ENCODE measurements around the gene HCAR1.
"Not testable (repeated sequence)": the region's sequence is repeated elsewhere in the genome, so short reads cannot be mapped to it uniquely, and the experiment has no call there.

Gene HCAR1

DNA sequence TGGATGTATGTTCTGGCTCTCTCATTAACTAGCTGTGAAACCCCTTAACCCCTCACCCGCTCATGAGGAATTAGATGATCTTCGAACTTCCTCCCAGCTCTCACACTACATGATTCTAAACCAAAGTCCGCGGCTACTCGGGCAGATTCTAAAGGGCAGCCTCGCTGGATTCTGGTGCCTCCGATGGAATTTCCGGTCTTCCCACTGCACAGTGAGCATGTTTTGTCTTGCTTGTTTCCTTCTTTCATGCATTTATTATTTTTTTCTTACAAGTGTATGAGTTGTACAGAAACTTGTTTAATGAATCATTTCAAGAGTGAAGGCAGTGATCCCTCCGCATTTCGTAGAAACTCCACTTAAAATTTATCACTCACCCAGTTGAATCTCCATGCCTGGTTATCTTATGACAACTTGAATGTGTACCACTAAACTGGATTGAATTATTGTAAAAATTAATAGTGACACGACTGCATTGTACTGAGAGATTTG lies 9.5 kb downstream of the HCAR1 start:
- DNase-seq (ENCODE audit: low read depth), result no peak

DNA sequence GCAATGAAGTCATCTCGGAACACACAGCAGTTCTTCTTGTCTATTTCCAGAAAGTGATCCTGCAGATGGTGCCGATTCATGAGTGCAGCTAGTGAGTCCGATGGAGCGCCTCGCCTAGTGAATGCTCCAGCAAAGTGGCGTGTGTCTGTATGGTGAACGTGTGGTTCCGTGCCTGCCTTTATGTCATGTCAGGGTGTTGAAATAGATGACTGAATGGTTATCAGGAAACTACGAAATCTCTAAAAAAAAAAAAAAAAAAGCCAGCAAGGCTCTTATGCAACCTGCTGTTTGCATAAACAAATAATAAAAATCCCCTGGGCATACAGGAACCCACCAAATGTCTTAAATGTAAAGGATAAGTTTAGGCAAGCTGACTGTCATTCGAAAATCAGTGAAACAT lies 14.0 kb downstream of the HCAR1 start, which contains the start of gene HCAR3:
Gene HCAR3, minus strand, starts transcription at position 154 of the 400 bp plus-strand sequence. Its CDS starts 74 bp downstream, at position 80.
- not testable (repeated sequence) for DNase-seq (ENCODE audit: low read depth)

DNA sequence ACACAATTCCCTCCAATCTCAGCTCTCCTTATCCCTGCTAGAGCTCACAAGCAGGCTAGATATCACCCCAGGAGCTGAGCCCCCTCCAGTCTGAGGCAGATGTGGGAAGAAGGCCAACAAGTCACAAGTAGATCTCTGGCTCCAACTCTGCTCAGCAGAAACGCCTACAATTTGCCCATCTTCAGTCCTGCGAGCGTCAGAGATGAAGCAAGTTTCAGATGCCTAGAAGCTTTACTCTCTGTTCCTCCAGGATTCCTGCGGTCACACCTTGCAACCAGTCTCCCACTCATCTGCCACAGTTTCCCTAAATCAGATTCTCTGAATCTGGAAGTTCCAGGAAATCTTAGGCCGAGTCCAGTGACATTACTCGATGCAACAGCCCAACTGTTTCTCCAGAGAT lies 15.4 kb downstream of the HCAR1 start:
- DNase-seq (ENCODE audit: low read depth), result not testable (repeated sequence)

DNA sequence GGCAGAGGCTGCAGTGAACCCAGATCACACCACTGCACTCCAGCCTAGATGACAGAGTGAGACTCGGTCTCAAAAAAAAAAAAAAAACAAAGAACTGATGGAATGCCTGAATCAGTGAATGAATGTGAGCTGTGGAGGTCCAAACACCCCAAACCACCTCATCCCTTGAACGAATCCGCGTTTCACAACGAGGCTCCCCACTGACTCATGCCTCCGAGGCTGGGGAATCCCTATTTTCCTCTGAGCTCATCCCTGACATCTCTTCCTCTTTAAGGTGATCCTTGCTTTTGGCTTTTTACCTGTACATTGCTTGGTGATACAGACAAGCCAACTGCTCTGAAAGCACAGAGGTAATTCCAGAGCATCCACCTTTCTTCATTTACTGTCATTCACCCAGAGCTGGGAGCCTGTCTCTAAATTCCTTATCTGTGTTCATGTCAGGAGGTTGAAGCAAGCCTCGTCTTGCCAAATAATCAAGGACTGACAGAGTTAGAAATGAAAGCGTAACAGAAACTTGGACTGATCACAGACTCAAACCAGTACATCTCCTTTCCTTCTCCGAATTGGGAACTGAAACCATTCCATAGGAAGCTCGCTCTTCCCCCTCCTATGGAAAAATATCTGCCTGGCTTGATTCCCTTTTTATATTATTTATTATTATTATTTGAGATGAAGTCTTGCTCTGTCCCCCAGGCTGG lies 17.0 kb downstream of the HCAR1 start:
- not testable (repeated sequence) for DNase-seq (ENCODE audit: low read depth)

DNA sequence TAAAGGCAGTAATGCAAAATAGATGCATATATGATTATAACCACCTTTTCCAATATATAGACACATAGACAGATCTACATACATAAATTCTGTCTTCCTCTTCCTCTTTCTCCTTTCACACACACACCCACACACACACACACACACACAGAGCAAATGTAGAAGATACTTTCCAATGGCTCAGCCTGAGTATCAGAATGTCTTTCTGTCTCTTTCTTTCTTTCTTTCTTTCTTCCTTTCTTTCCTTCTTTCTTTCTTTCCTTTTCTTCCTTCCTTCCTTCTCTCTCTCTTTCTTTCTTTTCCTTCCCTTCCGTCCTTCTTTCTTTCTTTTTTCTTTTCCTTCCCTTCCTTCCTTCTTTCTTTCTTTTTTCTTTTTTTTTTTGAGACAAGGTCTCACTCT lies 19.4 kb downstream of the HCAR1 start:
- not testable (repeated sequence) for DNase-seq (ENCODE audit: low read depth)

DNA sequence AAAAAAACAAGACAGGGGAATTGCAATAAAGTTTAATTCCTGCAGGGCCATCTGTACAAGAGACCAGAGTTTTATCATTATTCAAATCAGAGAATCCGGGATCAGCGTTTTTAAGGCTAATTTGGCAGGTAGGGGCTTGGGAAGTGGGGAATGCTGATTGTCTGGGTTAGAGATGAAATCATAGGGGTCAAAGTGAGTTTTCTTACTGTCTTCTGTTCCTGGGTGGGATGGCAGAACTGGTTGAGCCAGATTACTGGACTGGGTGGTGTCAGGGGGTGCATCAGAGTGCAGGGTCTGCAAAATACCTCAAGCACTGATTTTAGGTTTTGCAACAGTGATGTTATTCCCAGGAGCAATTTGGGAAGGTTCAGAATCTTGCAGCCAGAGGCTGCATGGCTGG lies 20.3 kb downstream of the HCAR1 start:
- not testable (repeated sequence) for DNase-seq (ENCODE audit: low read depth)

DNA sequence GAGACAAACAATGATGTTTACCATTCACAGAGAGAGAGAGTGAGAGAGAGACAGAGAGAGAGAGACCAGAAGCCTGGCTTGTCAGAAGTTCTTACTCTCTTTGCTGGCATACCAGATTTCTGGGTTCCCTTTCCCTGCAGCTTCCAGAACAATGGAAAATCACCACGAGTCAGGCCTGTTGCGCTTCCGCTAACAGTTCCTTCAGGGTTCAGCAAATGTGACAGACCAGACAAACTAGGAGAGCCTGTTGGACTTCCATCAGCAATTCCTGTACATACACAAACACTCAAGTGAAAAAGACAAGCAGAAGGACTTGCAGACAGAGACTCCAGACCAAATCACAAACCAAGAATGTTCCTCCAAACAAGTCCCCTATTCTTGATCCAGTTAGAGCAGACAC lies 21.4 kb downstream of the HCAR1 start:
- DNase-seq (ENCODE audit: low read depth), result not testable (repeated sequence)

DNA sequence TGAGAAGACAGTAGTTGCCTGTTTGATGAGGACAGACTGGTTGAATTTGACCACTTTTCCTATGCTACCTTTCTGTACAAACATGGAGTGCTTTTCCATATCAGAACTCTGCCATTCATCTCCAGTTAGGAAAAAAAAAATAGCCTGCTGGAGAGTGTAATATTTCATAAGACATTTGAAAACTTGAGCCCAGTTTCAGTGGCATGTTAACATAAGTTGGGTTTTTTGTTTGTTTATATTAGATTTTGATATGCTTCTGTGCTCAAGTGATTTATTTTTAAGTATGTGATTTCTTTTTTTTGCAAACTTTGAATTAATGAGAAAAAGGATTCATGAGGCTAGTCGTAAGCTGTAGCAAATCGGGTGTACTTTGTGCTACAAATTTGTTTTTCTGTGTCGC lies 26.8 kb downstream of the HCAR1 start:
- DNase-seq (ENCODE audit: low read depth), result not testable (repeated sequence)

DNA sequence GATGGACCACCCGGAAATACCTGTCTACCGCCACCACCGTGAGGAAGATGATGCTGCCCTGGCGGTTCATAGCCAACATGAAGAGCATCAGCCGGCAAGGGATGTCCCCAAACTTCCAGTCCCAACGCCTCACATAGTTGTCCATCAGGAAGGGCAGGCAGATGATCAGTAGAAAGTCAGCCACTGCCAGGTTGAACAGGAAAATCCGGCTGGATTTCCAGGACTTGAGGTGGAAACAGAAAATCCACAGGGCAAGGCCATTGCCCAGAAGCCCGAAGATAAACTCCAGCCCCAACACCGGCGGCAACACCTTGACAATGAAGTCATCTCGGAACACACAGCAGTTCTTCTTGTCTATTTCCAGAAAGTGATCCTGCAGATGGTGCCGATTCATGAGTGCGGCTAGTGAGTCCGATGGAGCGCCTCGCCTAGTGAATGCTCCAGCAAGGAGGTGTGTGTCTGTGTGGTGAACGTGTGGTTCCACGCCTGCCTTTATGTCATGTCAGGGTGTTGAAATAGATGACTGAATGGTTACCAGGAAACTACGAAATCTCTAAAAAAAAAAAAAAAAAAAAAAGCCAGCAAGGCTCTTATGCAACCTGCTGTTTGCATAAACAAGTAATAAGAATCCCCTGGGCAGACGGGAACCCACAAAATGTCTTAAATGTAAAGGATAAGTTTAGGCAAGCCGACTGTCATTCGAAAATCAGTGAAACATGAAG lies 27.6 kb downstream of the HCAR1 start, which contains the start of gene HCAR2:
Gene HCAR2, minus strand, starts transcription at position 468 of the 722 bp plus-strand sequence. Its CDS starts 74 bp downstream, at position 394.
- DNase-seq (ENCODE audit: low read depth), result not testable (repeated sequence)

DNA sequence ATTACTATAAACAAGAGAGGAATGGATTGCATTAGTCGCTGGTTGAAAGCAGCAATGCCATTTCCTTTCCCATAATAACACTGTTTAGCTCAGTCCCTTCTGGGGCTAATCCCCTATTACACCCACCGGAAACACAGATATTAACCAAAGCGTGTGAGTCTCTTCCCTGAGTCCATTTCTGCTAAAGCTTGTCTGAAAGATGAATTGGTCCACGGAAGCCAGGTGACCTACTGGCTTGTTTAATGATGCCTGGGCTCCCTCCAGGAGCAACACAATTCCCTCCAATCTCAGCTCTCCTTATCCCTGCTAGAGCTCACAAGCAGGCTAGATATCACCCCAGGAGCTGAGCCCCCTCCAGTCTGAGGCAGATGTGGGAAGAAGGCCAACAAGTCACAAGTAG lies 29.2 kb downstream of the HCAR1 start:
- not testable (repeated sequence) for DNase-seq (ENCODE audit: low read depth)

DNA sequence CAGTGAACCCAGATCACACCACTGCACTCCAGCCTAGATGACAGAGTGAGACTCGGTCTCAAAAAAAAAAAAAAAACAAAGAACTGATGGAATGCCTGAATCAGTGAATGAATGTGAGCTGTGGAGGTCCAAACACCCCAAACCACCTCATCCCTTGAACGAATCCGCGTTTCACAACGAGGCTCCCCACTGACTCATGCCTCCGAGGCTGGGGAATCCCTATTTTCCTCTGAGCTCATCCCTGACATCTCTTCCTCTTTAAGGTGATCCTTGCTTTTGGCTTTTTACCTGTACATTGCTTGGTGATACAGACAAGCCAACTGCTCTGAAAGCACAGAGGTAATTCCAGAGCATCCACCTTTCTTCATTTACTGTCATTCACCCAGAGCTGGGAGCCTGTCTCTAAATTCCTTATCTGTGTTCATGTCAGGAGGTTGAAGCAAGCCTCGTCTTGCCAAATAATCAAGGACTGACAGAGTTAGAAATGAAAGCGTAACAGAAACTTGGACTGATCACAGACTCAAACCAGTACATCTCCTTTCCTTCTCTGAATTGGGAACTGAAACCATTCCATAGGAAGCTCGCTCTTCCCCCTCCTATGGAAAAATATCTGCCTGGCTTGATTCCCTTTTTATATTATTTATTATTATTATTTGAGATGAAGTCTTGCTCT lies 30.5 kb downstream of the HCAR1 start:
- DNase-seq (ENCODE audit: low read depth), result not testable (repeated sequence)

DNA sequence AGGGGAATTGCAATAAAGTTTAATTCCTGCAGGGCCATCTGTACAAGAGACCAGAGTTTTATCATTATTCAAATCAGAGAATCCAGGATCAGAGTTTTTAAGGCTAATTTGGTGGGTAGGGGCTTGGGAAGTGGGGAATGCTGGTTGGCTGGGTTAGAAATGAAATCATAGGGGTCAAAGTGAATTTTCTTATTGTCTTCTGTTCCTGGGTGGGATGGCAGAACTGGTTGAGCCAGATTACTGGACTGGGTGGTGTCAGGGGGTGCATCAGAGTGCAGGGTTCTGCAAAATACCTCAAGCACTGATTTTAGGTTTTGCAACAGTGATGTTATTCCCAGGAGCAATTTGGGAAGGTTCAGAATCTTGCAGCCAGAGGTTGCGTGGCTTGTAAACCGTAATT lies 33.7 kb downstream of the HCAR1 start:
- not testable (repeated sequence) for DNase-seq (ENCODE audit: low read depth)

DNA sequence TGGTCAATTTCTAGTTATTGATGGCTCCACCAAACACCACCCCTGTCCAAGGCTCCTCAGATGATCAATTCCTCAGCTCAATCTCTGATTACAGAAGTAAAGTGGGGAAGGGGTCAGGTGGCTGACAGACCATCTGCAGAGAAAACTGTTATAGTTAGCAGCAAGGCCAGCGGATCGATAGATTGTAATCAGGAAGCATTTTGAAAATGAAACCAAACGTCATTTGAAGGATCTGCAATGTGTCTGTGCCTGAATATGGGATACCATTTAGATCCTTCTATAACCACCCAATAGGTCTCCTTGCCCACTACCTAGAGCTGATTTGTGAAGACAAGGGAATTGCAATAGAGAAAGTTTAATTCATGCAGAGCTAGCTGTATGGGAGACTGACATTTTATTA lies 39.1 kb downstream of the HCAR1 start:
- no peak for DNase-seq (ENCODE audit: low read depth)

DNA sequence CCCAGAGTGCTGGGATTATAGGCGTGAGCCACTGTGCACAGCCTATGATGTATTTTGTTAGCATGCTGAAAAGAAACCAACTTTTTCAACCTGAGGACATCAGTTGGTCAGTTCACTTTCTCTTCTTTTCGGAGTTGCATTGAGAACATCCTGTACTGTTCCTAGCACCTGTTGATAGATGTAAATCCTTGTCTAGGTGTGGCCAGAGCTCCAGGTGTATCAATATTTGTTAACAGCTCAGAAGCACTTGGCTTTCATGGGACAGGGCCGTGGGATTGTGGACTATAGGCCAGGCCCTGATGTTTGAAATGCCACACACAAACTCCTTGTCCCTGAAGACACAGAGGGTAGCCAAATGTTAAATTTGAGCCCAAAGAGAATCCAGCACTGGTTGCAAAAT lies 42.4 kb downstream of the HCAR1 start:
- DNase-seq (ENCODE audit: low read depth), result no peak

DNA sequence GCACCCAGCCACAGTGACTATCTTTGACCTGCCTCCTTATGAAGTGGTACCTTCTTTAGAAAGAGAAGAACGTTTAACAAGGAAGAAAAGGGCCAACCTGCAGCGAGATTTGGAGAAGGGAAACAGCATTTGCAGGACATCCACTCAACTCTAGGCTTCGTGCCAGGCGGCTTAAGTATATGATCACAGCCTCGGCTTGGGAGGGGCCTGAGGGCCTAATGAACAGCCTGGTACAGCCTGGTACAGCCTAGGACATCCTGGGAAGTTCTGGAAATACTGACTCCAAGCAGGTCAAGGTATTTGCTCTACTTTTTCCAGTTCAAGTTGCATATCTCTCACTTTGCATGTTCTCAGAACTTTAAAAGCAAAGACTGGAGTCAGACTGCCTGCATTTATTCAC lies 43.6 kb downstream of the HCAR1 start:
- no peak for DNase-seq (ENCODE audit: low read depth)

DNA sequence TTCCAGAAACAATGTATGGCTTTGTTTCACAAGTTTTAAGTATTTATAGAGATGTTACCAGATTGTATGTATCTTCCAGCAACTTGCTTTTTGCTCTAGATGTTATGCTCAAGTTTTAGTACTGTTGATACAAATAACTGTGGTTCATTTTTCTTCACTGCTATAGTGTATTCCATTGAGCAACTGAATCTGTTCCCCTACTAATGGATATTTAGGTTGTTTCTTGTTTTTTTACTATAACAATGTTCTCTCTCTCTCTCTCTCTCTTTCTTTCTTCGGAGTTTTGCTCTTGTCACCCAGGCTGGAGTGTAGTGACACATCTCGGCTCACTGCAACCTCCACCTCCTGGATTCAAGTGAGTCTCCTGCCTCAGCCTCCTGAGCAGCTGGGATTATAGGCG lies 44.1 kb downstream of the HCAR1 start:
- DNase-seq (ENCODE audit: low read depth), result no peak

DNA sequence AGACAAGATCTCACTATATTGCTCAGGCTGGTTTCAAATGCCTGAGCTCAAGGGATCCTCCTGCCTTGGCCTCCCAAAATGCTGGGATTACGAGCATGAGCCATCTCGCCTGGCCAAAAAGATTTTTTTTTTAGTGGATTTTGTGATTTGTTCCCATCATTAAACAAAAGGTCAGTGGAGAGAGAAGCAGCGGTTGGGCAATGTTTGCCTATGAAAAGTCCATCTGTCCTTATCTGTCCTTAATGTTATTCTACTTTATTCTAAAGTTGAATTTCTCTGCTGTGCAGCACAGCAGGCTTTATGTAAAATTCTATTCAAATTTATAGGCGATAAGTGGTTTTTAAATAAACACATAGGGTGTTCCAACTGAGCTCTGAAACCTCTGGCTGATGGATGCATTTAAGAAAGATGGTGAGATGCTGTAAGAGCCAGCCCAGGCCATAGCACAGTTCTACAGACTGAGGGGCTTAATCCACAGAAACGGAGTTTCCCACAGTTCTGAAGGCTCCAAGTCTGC lies 46.3 kb downstream of the HCAR1 start:
- no peak for DNase-seq (ENCODE audit: low read depth)

DNA sequence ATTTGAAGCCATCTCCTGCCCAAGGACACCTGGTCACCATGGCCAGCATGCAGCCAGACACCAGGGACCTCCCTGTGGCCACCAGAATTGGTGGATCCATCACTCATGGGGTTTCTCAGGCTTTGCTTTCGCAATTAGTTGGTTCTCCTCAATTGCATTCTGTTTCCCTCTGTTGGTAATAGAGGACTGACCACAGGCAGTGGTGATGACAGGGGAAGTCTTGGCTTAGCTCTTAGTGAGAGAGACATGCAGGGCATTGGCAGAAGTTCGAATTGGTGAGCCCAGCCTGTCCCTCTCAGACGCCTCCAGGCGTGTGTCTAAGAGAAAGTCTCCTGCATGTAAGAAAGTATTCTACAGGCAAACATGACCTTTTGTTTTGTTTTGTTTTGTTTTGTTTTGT lies 48.8 kb downstream of the HCAR1 start:
- no peak for DNase-seq (ENCODE audit: low read depth)

DNA sequence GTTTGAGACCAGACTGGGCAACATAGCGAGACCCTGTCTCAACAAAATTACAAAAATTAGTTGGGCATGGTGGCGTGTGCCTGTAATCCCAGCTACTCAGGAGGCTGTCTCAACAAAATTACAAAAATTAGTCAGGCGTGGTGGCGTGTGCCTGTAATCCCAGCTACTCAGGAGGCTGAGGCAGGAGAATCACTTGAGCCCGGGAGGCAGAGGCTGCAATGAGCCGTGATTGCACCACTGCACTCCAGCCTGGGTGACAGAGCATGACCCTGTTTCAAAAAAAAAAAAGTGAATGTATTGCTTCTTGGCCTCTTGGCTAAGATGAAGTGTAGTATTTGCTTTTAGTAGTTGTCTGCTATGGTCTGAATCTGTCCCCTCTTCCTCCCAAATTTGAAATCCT lies 49.7 kb downstream of the HCAR1 start:
- not testable (repeated sequence) for DNase-seq (ENCODE audit: low read depth)

DNA sequence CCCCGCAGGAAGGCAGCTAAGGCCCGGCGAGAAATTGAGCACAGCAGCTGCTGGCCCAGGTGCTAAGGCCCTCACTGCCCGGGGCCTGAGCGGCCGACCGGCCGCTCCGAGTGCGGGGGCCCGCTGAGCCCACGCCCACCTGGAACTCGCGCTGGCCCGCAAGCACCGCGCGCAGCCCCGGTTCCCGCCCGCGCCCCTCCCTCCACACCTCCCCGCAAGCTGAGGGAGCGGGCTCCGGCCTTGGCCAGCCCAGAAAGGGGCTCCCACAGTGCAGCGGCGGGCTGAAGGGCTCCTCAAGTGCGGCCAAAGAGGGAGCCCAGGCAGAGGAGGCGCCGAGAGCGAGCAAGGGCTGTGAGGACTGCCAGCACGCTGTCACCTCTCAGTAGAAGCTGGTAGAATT lies 53.9 kb downstream of the HCAR1 start:
- DNase-seq (ENCODE audit: low read depth), result not testable (repeated sequence)

All from activated T-helper 9 cell treated with anti-CD3 and anti-CD28 coated beads, Interleukin-2, amount 50 U/mL, for 16 hours (primary cell).